Measurements from ENCODE around the gene CSRP1. TPM values are rescaled to one million over a fixed set of nuclear protein-coding genes. Genes with fewer than 3 reads are reported as not detected.

CSRP1 gene
- total RNA-seq, 1 donor from 2014 or later = 317 TPM

DNA sequence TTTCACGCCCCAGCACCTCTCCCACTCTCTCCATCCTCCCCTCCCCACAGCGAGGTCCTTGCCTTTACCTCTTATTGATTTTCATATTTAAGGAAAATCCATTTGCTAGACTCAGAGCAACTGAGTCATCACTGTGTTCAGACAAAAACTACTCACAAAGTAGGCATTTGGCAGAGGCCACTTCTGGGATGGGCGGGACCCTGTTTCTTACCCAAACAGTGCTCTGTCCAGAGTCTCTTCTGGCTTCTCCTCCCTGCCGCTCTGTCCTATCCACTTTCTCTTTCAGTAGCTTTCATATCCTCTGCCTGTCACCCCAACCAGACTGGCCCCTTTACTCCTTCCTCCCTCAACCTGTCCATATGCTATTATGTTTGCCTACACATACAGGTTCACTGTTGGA lies 29.6 kb upstream of the CSRP1 start:
- Histone ChIP-seq H2AFZ (ENCODE audit: low read depth, low read length) (no peak overlapping the region), H4K20me1 (ENCODE audit: insufficient read depth, low read length) (no peaks in the 10 kb centered on the region), H3K4me3 (ENCODE audit: insufficient read depth, low read depth, low read length) (peak overlapping the region; percentile 32), H3K4me1 (ENCODE audit: insufficient read depth, low read length) (peaks cover 54% of the 10 kb centered on the region), H3K27me3 (ENCODE audit: insufficient read depth, low read length) (no peaks in the 10 kb centered on the region), H3K9me3 (ENCODE audit: insufficient read depth, low read depth, low read length) (no peaks in the 10 kb centered on the region), H3K36me3 (ENCODE audit: insufficient read depth, low read length) (no peaks in the 10 kb centered on the region), H3K9ac (ENCODE audit: low read length) (peak overlapping the region; percentile 62), H3K4me2 (ENCODE audit: low read length) (peak overlapping the region; percentile 82), H3K27ac (ENCODE audit: low read depth, low read length) (peak overlapping the region; percentile 66), H3K79me2 (ENCODE audit: insufficient read depth, low read length) (peaks cover 26% of the 10 kb centered on the region)
- peak; percentile 89 for DNase-seq (ENCODE audit: low read depth)
- Mint-ChIP-seq H3K27ac (ENCODE audit: unreplicated experiment) (peak overlapping the region; percentile 64), H3K36me3 (ENCODE audit: low read depth, unreplicated experiment) (no peaks in the 10 kb centered on the region), H3K4me1 (ENCODE audit: low read depth, unreplicated experiment) (peaks cover 54% of the 10 kb centered on the region), H3K9me3 (ENCODE audit: unreplicated experiment) (no peaks in the 10 kb centered on the region), H3K27me3 (ENCODE audit: low read depth, unreplicated experiment) (no peaks in the 10 kb centered on the region), H3K4me3 (ENCODE audit: unreplicated experiment) (no peak overlapping the region)
- FAIRE-seq = peak; percentile 5
- TF ChIP-seq, protein P1, sequence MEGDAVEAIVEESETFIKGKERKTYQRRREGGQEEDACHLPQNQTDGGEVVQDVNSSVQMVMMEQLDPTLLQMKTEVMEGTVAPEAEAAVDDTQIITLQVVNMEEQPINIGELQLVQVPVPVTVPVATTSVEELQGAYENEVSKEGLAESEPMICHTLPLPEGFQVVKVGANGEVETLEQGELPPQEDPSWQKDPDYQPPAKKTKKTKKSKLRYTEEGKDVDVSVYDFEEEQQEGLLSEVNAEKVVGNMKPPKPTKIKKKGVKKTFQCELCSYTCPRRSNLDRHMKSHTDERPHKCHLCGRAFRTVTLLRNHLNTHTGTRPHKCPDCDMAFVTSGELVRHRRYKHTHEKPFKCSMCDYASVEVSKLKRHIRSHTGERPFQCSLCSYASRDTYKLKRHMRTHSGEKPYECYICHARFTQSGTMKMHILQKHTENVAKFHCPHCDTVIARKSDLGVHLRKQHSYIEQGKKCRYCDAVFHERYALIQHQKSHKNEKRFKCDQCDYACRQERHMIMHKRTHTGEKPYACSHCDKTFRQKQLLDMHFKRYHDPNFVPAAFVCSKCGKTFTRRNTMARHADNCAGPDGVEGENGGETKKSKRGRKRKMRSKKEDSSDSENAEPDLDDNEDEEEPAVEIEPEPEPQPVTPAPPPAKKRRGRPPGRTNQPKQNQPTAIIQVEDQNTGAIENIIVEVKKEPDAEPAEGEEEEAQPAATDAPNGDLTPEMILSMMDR (IDR thresholded peaks at IDR 0.05; ENCODE audit: insufficient read depth, low read depth, low read length) = no peak
- no peak for TF ChIP-seq EZH2 (IDR thresholded peaks at IDR 0.05; ENCODE audit: insufficient read depth, low read length)

DNA sequence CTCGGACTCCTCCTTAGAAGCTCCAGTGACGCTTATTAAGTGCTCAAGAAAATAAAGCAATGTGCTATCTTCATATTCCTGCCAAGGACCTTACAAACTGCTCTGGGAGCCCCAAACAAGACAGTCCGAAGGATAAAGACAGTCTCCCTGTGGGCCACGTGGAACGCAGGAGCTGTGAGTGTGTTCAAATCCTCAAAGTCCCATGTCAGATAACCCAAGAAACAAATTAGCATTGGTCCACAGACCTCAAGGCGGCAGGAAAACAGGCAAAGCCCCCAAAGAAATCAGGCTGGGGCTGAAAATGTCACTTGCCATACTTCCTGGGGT lies 29.0 kb upstream of the CSRP1 start:
- Mint-ChIP-seq H3K36me3 (ENCODE audit: low read depth, unreplicated experiment) (no peaks in the 10 kb centered on the region), H3K27ac (ENCODE audit: unreplicated experiment) (peak overlapping the region; percentile 41), H3K4me1 (ENCODE audit: low read depth, unreplicated experiment) (peaks cover 60% of the 10 kb centered on the region), H3K27me3 (ENCODE audit: low read depth, unreplicated experiment) (no peaks in the 10 kb centered on the region), H3K4me3 (ENCODE audit: unreplicated experiment) (no peak overlapping the region), H3K9me3 (ENCODE audit: unreplicated experiment) (no peaks in the 10 kb centered on the region)
- H3K27ac ChIP-seq (ENCODE audit: low read depth, low read length) = peak overlapping the region; percentile 49
- no peak overlapping the region for H2AFZ ChIP-seq (ENCODE audit: low read depth, low read length)
- DNase-seq (ENCODE audit: low read depth) = no peak
- H3K9ac ChIP-seq (ENCODE audit: low read length) = peak overlapping the region; percentile 1
- no peaks in the 10 kb centered on the region for H4K20me1 ChIP-seq (ENCODE audit: insufficient read depth, low read length)
- no peaks in the 10 kb centered on the region for H3K9me3 ChIP-seq (ENCODE audit: insufficient read depth, low read depth, low read length)
- no peak for TF ChIP-seq EZH2 (IDR thresholded peaks at IDR 0.05; ENCODE audit: insufficient read depth, low read length)
- TF ChIP-seq, protein P1 (IDR thresholded peaks at IDR 0.05; ENCODE audit: insufficient read depth, low read depth, low read length) = no peak
- H3K36me3 ChIP-seq (ENCODE audit: insufficient read depth, low read length) = no peaks in the 10 kb centered on the region
- H3K4me3 ChIP-seq (ENCODE audit: insufficient read depth, low read depth, low read length) = no peak overlapping the region
- peak overlapping the region; percentile 82 for H3K4me2 ChIP-seq (ENCODE audit: low read length)
- peaks cover 19% of the 10 kb centered on the region for H3K79me2 ChIP-seq (ENCODE audit: insufficient read depth, low read length)
- FAIRE-seq = no peak
- peaks cover 53% of the 10 kb centered on the region for H3K4me1 ChIP-seq (ENCODE audit: insufficient read depth, low read length)
- no peaks in the 10 kb centered on the region for H3K27me3 ChIP-seq (ENCODE audit: insufficient read depth, low read length)

DNA sequence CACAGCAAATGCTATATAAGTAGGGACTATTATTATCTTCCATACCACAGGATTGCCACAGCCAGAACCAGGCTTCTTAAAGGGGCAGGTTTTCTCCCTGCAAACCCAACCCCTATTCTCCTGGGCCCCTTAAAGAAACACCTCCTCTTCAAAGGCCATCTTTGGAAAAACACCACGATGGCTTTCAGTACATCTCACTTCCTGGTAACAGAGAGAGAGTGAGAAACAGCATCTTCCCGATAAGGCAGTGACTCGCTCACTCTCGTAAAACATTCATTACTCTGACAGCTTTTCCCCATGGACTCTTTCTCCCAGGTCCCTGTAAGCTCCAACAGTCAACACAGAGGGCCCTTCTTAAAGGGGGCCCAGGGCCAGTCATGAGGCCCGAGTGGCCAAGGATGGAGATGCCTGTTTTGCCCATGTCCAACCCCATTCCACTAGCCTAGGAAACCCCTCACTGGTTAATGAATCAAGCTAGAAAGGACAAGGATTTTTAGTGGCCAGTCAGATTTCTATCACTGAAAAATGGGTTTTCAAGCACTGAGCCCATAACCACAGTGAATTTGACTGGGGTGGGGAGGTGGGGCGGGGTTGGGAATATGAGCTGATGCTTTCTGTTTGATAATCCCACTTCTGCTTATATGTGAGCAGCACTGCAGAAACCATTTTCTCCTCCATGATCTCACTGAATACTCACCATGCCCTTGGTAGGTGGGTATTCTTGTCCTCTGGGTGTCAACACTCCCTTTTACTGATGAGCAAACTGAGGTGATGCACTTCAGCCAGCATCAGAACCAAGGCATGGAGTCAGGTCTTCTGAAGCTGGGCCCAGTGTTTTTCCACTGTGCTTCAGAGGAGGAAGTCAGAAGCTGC lies 28.4 kb upstream of the CSRP1 start:
- H3K27ac Mint-ChIP-seq (ENCODE audit: unreplicated experiment) = peak overlapping the region; percentile 94
- H3K4me1 Mint-ChIP-seq (ENCODE audit: low read depth, unreplicated experiment) = peaks cover 61% of the 10 kb centered on the region
- no peaks in the 10 kb centered on the region for H3K36me3 Mint-ChIP-seq (ENCODE audit: low read depth, unreplicated experiment)
- DNase-seq (ENCODE audit: low read depth) (peak; percentile 66), FAIRE-seq (no peak)
- Histone ChIP-seq H2AFZ (ENCODE audit: low read depth, low read length) (peak overlapping the region; percentile 27), H3K4me2 (ENCODE audit: low read length) (peak overlapping the region; percentile 22), H3K27ac (ENCODE audit: low read depth, low read length) (peak overlapping the region; percentile 40), H3K27me3 (ENCODE audit: insufficient read depth, low read length) (no peaks in the 10 kb centered on the region), H3K9me3 (ENCODE audit: insufficient read depth, low read depth, low read length) (no peaks in the 10 kb centered on the region), H3K4me3 (ENCODE audit: insufficient read depth, low read depth, low read length) (no peak overlapping the region), H4K20me1 (ENCODE audit: insufficient read depth, low read length) (no peaks in the 10 kb centered on the region), H3K36me3 (ENCODE audit: insufficient read depth, low read length) (no peaks in the 10 kb centered on the region), H3K9ac (ENCODE audit: low read length) (peak overlapping the region; percentile 21), H3K4me1 (ENCODE audit: insufficient read depth, low read length) (peaks cover 52% of the 10 kb centered on the region), H3K79me2 (ENCODE audit: insufficient read depth, low read length) (peaks cover 13% of the 10 kb centered on the region)
- no peak overlapping the region for H3K4me3 Mint-ChIP-seq (ENCODE audit: unreplicated experiment)
- TF ChIP-seq EZH2 (IDR thresholded peaks at IDR 0.05; ENCODE audit: insufficient read depth, low read length) = no peak
- TF ChIP-seq, protein P1 (IDR thresholded peaks at IDR 0.05; ENCODE audit: insufficient read depth, low read depth, low read length) = no peak
- H3K9me3 Mint-ChIP-seq (ENCODE audit: unreplicated experiment) = no peaks in the 10 kb centered on the region
- H3K27me3 Mint-ChIP-seq (ENCODE audit: low read depth, unreplicated experiment) = no peaks in the 10 kb centered on the region

Data from astrocyte (in vitro differentiated cells and primary cell).